Thymus (tissue), 11 donors: ENCODE results near the gene MAD2L1BP. TPM values are rescaled to one million over a fixed set of nuclear protein-coding genes. Genes with fewer than 3 reads are reported as not detected.

Source experiments
- DNase-seq, 9 donors: peaks; one replicate each; pipeline ENCODE4 v3.0.0-alpha.2; 2013; ENCODE audit warnings: low spot score in 9 of 9, low read depth in 6 of 9, missing footprints in 1 of 9
- H3K27ac ChIP-seq, 2 donors: one replicate each; pipeline ENCODE4 v1.5.1; 2013; ENCODE audit warnings: control low read depth in 1 of 2, low read depth in 1 of 2, low read length in 1 of 2, mild to moderate bottlenecking in 1 of 2, moderate library complexity in 1 of 2
- H3K27me3 ChIP-seq, 2 donors: one replicate each; pipeline ENCODE4 v1.5.1; 2013; ENCODE audit warnings: low read length in 1 of 2; ENCODE audit not compliant: control insufficient read depth in 2 of 2, insufficient read depth in 1 of 2
- H3K36me3 ChIP-seq, 2 donors: one replicate each; pipeline ENCODE4 v1.5.1; 2013; ENCODE audit warnings: low read length in 1 of 2, mild to moderate bottlenecking in 1 of 2, moderate library complexity in 1 of 2; ENCODE audit not compliant: control insufficient read depth in 2 of 2, insufficient read depth in 2 of 2
- H3K4me1 ChIP-seq, 2 donors: one replicate each; pipeline ENCODE4 v1.5.1; 2013; ENCODE audit warnings: low read length in 2 of 2; ENCODE audit not compliant: control insufficient read depth in 2 of 2, insufficient read depth in 2 of 2
- H3K4me3 ChIP-seq, 2 donors: one replicate each; pipeline ENCODE4 v1.5.1; 2013; ENCODE audit warnings: low read length in 2 of 2, control low read depth in 1 of 2, mild to moderate bottlenecking in 1 of 2
- H3K9me3 ChIP-seq, 2 donors: one replicate each; pipeline ENCODE4 v1.5.1; 2013; ENCODE audit warnings: low read length in 1 of 2, mild to moderate bottlenecking in 1 of 2; ENCODE audit not compliant: control insufficient read depth in 2 of 2, insufficient read depth in 1 of 2
- WGBS: extraction: QIAGEN DNeasy Blood & Tissue Kit; methylation state at CpG from one replicate; pipeline ENCODE4 v1.1.7; 2013; 5-methylcytosine and 5-hydroxymethylcytosine counted together
- polyA plus RNA-seq: library from polyadenylated mRNA; stranded (reverse); fragments of 200-250 nt; gene quantifications from one replicate; pipeline ENCODE4 v1.2.3, GENCODE V29; 2013
- total RNA-seq: library from RNA; stranded (reverse); fragments of 120-200 nt; gene quantifications from one replicate; pipeline ENCODE4 v1.2.4, GENCODE V29; 2013
- donor health status: healthy.

MAD2L1BP gene
- total and polyA plus RNA-seq, 2 donors, result 33.9 to 48.4 TPM

GRCh38 chr6:43683708-43684455 lies 48.2 kb downstream of the MAD2L1BP start:
- H3K4me1 ChIP-seq, result peaks cover 10 to 13% of the 10 kb centered on the region in 2 donors
- no peak overlapping the region for H3K27ac ChIP-seq
- no peak for DNase-seq

GRCh38 chr6:43687079-43687436 lies 51.4 kb downstream of the MAD2L1BP start:
- Histone ChIP-seq H3K27ac (no peak overlapping the region), H3K4me1 (peaks cover 10 to 13% of the 10 kb centered on the region in 2 donors), H3K27me3 (peaks cover 4% of the 10 kb centered on the region in 2 donors), H3K4me3 (peak overlapping the region; percentile 96 to 98), H3K36me3 (peaks cover 3 to 10% of the 10 kb centered on the region in 2 donors), H3K9me3 (no peaks in the 10 kb centered on the region)
- no peak for DNase-seq
- WGBS, result 15% methylated on average over 10 of the region's 10 CpGs

More at GRCh38 chr6:43683708-43684455, 48.2 kb downstream of the MAD2L1BP start:
- H3K4me3 ChIP-seq, result no peak overlapping the region
- 93% methylated on average over 1 of the region's 1 CpG for WGBS
- H3K36me3 ChIP-seq, result peaks cover 22 to 33% of the 10 kb centered on the region in 2 donors
- no peaks in the 10 kb centered on the region for H3K9me3 ChIP-seq
- H3K27me3 ChIP-seq, result no peaks in the 10 kb centered on the region

GRCh38 chr6:43687437-43688347 lies 52.1 kb downstream of the MAD2L1BP start, which contains the start of gene MRPS18A:
MRPS18A (minus strand) TSS chr6:43687791; CDS start chr6:43687779, 12 bp downstream.
- no peaks in the 10 kb centered on the region for H3K9me3 ChIP-seq
- WGBS, result 9% methylated on average over 43 of the region's 43 CpGs
- H3K4me1 ChIP-seq, result peaks cover 10 to 13% of the 10 kb centered on the region in 2 donors
- peak in 7 of 9 donors; percentile 46 to 84 (median 57) for DNase-seq
- H3K27ac ChIP-seq, result peak within 1 kb of the TSS in 1 of 2 donors; percentile 68
- H3K36me3 ChIP-seq, result peaks cover 3 to 4% of the 10 kb centered on the region in 2 donors
- peak within 1 kb of the TSS; percentile 96 to 98 for H3K4me3 ChIP-seq
- peaks cover 4% of the 10 kb centered on the region in 2 donors for H3K27me3 ChIP-seq

GRCh38 chr6:43689421-43689820 lies 53.8 kb downstream of the MAD2L1BP start:
- Histone ChIP-seq H3K4me3 (no peak overlapping the region), H3K36me3 (peaks cover 0 to 3% of the 10 kb centered on the region in 2 donors), H3K4me1 (peaks cover 10 to 13% of the 10 kb centered on the region in 2 donors), H3K27ac (no peak overlapping the region), H3K9me3 (no peaks in the 10 kb centered on the region), H3K27me3 (peaks cover 4% of the 10 kb centered on the region in 2 donors)
- WGBS, result 83% methylated on average over 2 of the region's 2 CpGs
- DNase-seq, result no peak

Other genes with a start within 250 kb of the MAD2L1BP start
- 8.9 TPM for gene ABCC10, start 208.3 kb upstream of the MAD2L1BP start, total RNA-seq
- 47.6 TPM for gene ABCC10, start 208.3 kb upstream of the MAD2L1BP start, polyA plus RNA-seq
- 1.5 TPM for gene DLK2, start 180.3 kb upstream of the MAD2L1BP start, total RNA-seq
- gene DLK2, start 180.3 kb upstream of the MAD2L1BP start, polyA plus RNA-seq, result 10.0 TPM
- gene TJAP1, start 158.3 kb upstream of the MAD2L1BP start, total RNA-seq, result 10.1 TPM
- gene TJAP1, start 158.3 kb upstream of the MAD2L1BP start, polyA plus RNA-seq, result 32.1 TPM
- gene LRRC73, start 125.5 kb upstream of the MAD2L1BP start, total RNA-seq, result 0.09 TPM
- 0.11 TPM for gene LRRC73, start 125.5 kb upstream of the MAD2L1BP start, polyA plus RNA-seq
- 47.1 TPM for gene YIPF3, start 118.9 kb upstream of the MAD2L1BP start, total RNA-seq
- 62.0 TPM for gene YIPF3, start 118.9 kb upstream of the MAD2L1BP start, polyA plus RNA-seq
- 23.9 TPM for gene POLR1C, start 118.8 kb upstream of the MAD2L1BP start, total RNA-seq
- gene POLR1C, start 118.8 kb upstream of the MAD2L1BP start, polyA plus RNA-seq, result 28.5 TPM
- 22.4 TPM for gene XPO5, start 59.8 kb upstream of the MAD2L1BP start, total RNA-seq
- gene XPO5, start 59.8 kb upstream of the MAD2L1BP start, polyA plus RNA-seq, result 16.7 TPM
- gene POLH, start 59.7 kb upstream of the MAD2L1BP start, total RNA-seq, result 12.5 TPM
- gene POLH, start 59.7 kb upstream of the MAD2L1BP start, polyA plus RNA-seq, result 6.2 TPM
- 35.4 TPM for gene GTPBP2, start 6.6 kb upstream of the MAD2L1BP start, total RNA-seq
- 60.0 TPM for gene GTPBP2, start 6.6 kb upstream of the MAD2L1BP start, polyA plus RNA-seq
- gene RSPH9, start 9.2 kb downstream of the MAD2L1BP start, total RNA-seq, result 0.09 TPM
- gene RSPH9, start 9.2 kb downstream of the MAD2L1BP start, polyA plus RNA-seq, result 0.25 TPM
- 49.5 TPM for gene MRPS18A, start 52.0 kb downstream of the MAD2L1BP start, total RNA-seq
- 28.1 TPM for gene MRPS18A, start 52.0 kb downstream of the MAD2L1BP start, polyA plus RNA-seq
- gene VEGFA, start 134.4 kb downstream of the MAD2L1BP start, total RNA-seq, result 18.4 TPM
- gene VEGFA, start 134.4 kb downstream of the MAD2L1BP start, polyA plus RNA-seq, result 24.1 TPM